ENCODE measurements around the gene CDH4. TPM values are rescaled to one million over a fixed set of nuclear protein-coding genes. Genes with fewer than 3 reads are reported as not detected.

CDH4 gene
- total RNA-seq (2014; rRNA removed; shearing (Covaris generic); ENCODE audit: low replicate concordance) = not detected in 2 replicates

DNA sequence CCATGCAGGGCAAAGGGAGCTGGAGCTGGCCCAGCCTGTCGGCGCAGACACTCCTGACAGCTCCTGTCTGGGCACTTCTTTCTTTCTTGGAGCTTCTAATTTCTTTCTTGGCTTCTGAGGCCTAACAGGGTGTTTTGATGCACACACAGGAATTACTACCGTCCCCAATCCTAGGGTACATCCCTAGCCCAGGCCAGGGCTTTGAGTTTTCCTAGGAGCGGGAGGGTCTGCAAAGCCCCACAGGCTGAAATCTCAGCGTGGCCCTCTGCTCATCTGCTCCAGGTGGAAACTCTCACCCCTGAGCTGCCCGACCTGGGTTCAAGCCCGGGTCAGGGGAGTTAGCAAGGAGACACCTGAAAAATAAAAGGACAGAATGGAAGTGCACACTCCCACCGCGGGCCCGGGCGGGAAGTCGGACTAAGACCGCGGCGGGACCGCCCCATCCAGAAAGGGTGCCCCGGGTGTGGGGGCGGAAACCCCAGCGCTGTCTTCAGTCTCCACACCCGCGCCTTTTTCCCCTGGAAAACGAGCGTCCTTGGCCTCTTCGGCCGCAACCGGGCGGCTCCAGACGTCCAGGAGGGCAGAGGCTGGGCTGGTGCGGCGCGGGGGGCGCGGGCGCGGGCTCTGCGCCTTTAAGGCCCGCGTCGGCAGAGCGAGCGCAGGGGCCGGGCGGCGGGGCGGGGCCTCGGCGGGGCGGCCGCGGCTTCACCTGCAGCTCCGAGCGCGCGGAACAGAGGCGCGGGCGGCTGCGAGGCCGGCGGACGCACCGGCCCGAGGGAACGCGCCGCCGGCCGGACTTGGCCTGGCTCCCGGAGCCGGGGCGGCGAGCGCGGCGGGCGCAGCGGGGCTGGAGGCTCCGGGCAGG is at the start of gene CDH4:
Gene CDH4, plus strand, starts transcription at position 733 of the 865 bp plus-strand sequence.
- H3K4me3 ChIP-seq (ENCODE audit: low read length) = no peak within 1 kb of the TSS

DNA sequence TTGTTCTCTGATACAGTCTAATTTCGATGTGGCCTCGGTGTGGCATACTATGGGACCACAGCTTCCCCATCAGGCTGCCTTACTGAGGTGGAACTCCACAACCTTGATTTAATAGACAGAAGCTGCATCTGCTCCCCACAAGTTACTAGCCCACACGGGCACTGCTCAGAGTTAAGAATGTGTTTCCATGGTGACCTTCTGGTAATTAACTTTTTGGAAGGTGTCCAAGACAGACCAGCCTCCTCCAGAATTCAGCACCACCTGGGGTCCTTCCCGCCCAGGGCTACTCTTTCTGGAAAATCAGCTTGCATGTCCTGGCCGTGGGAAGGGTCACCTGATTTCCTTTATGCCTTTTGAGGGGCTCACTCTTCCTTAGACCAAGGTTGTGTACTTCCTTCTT is 48.7 kb upstream of the CDH4 start:
- no peaks in the 10 kb centered on the region for H3K4me1 ChIP-seq (ENCODE audit: low read length)
- H3K27ac ChIP-seq (ENCODE audit: low read length) = no peak overlapping the region
- H3K36me3 ChIP-seq (ENCODE audit: insufficient read depth, low read length) = no peaks in the 10 kb centered on the region
- H4K20me1 ChIP-seq (ENCODE audit: insufficient read depth, low read depth, low read length) = no peaks in the 10 kb centered on the region
- no peak overlapping the region for H3K9ac ChIP-seq (ENCODE audit: low read length)
- DNase-seq = no peak
- no peak overlapping the region for H2AFZ ChIP-seq (ENCODE audit: low read length)
- H3K9me3 ChIP-seq (ENCODE audit: low read length) = no peaks in the 10 kb centered on the region
- no peak overlapping the region for H3K4me3 ChIP-seq (ENCODE audit: low read length)
- H3K4me2 ChIP-seq (ENCODE audit: low read depth, low read length, poor library complexity, severe bottlenecking) = no peak overlapping the region
- H3K9me2 ChIP-seq (replicated peaks; ENCODE audit: insufficient read depth, low read length) = 0 out of 2 replicates have a peak, but pooled peaks cover 4% of the 10 kb centered on the region
- no peaks in the 10 kb centered on the region for H3K27me3 ChIP-seq (ENCODE audit: low read length)
- no peaks in the 10 kb centered on the region for H3K79me2 ChIP-seq (ENCODE audit: low read length)

More for the DNA sequence above, at the start of gene CDH4:
- Histone ChIP-seq H3K79me2 (ENCODE audit: low read length) (no peaks in the 10 kb centered on the region), H3K27me3 (ENCODE audit: low read length) (no peaks in the 10 kb centered on the region), H3K9me3 (ENCODE audit: low read length) (no peaks in the 10 kb centered on the region), H3K9ac (ENCODE audit: low read length) (no peak within 1 kb of the TSS), H3K4me1 (ENCODE audit: low read length) (no peaks in the 10 kb centered on the region), H3K27ac (ENCODE audit: low read length) (no peak within 1 kb of the TSS), H3K9me2 (replicated peaks; ENCODE audit: insufficient read depth, low read length) (no peaks in the 10 kb centered on the region), H3K36me3 (ENCODE audit: insufficient read depth, low read length) (no peaks in the 10 kb centered on the region), H4K20me1 (ENCODE audit: insufficient read depth, low read depth, low read length) (no peaks in the 10 kb centered on the region), H3K4me2 (ENCODE audit: low read depth, low read length, poor library complexity, severe bottlenecking) (no peak within 1 kb of the TSS), H2AFZ (ENCODE audit: low read length) (no peak within 1 kb of the TSS)
- no peak for DNase-seq

- Histone ChIP-seq H3K4me1 (ENCODE audit: low read length) (no peaks in the 10 kb centered on the region), H4K20me1 (ENCODE audit: insufficient read depth, low read depth, low read length) (no peaks in the 10 kb centered on the region), H3K36me3 (ENCODE audit: insufficient read depth, low read length) (no peaks in the 10 kb centered on the region), H3K9ac (ENCODE audit: low read length) (no peak overlapping the region), H3K27me3 (ENCODE audit: low read length) (no peaks in the 10 kb centered on the region), H3K4me3 (ENCODE audit: low read length) (no peak overlapping the region), H2AFZ (ENCODE audit: low read length) (no peak overlapping the region), H3K79me2 (ENCODE audit: low read length) (no peaks in the 10 kb centered on the region), H3K27ac (ENCODE audit: low read length) (no peak overlapping the region), H3K9me2 (replicated peaks; ENCODE audit: insufficient read depth, low read length) (0 out of 2 replicates have a peak, but pooled peaks cover 4% of the 10 kb centered on the region), H3K9me3 (ENCODE audit: low read length) (no peaks in the 10 kb centered on the region), H3K4me2 (ENCODE audit: low read depth, low read length, poor library complexity, severe bottlenecking) (no peak overlapping the region)
- no peak for DNase-seq
Measured at GRCh38 chr20:61204206-61204605, 47.9 kb upstream of the CDH4 start.

- H3K27me3 ChIP-seq (ENCODE audit: low read length) = no peaks in the 10 kb centered on the region
- H3K9me3 ChIP-seq (ENCODE audit: low read length) = no peaks in the 10 kb centered on the region
- no peaks in the 10 kb centered on the region for H3K79me2 ChIP-seq (ENCODE audit: low read length)
- no peak for DNase-seq
- H3K9ac ChIP-seq (ENCODE audit: low read length) = no peak overlapping the region
- H4K20me1 ChIP-seq (ENCODE audit: insufficient read depth, low read depth, low read length) = no peaks in the 10 kb centered on the region
- no peaks in the 10 kb centered on the region for H3K9me2 ChIP-seq (replicated peaks; ENCODE audit: insufficient read depth, low read length)
- no peak overlapping the region for H3K4me3 ChIP-seq (ENCODE audit: low read length)
- no peaks in the 10 kb centered on the region for H3K36me3 ChIP-seq (ENCODE audit: insufficient read depth, low read length)
- H3K4me2 ChIP-seq (ENCODE audit: low read depth, low read length, poor library complexity, severe bottlenecking) = no peak overlapping the region
- no peak overlapping the region for H2AFZ ChIP-seq (ENCODE audit: low read length)
- no peaks in the 10 kb centered on the region for H3K4me1 ChIP-seq (ENCODE audit: low read length)
- no peak overlapping the region for H3K27ac ChIP-seq (ENCODE audit: low read length)
Measured at GRCh38 chr20:61205769-61206168, 46.3 kb upstream of the CDH4 start.

DNA sequence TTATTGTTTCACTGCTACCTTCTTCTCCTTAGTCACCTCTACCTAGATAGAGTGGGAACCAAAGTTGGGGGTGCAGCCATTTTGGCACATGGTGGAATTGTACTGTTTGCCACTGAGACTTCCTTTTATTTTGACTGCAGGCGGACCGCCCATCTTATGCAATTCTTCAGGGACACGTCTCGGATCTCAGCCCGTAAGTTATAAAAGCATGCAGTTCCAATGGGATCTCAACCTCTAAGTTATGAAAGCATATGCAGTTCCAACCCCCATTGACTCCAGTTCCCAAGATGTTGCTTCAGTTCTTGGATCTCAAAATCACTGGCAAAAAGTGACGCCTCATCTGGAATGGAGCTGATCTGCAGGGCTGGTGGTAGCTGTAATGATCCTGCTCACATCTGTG is 41.2 kb upstream of the CDH4 start:
- Histone ChIP-seq H3K27ac (ENCODE audit: low read length) (no peak overlapping the region), H4K20me1 (ENCODE audit: insufficient read depth, low read depth, low read length) (no peaks in the 10 kb centered on the region), H2AFZ (ENCODE audit: low read length) (no peak overlapping the region), H3K4me1 (ENCODE audit: low read length) (no peaks in the 10 kb centered on the region), H3K9me3 (ENCODE audit: low read length) (no peaks in the 10 kb centered on the region), H3K9ac (ENCODE audit: low read length) (no peak overlapping the region), H3K4me3 (ENCODE audit: low read length) (no peak overlapping the region), H3K79me2 (ENCODE audit: low read length) (no peaks in the 10 kb centered on the region), H3K4me2 (ENCODE audit: low read depth, low read length, poor library complexity, severe bottlenecking) (no peak overlapping the region), H3K36me3 (ENCODE audit: insufficient read depth, low read length) (no peaks in the 10 kb centered on the region), H3K9me2 (replicated peaks; ENCODE audit: insufficient read depth, low read length) (no peaks in the 10 kb centered on the region), H3K27me3 (ENCODE audit: low read length) (no peaks in the 10 kb centered on the region)
- DNase-seq = no peak

DNA sequence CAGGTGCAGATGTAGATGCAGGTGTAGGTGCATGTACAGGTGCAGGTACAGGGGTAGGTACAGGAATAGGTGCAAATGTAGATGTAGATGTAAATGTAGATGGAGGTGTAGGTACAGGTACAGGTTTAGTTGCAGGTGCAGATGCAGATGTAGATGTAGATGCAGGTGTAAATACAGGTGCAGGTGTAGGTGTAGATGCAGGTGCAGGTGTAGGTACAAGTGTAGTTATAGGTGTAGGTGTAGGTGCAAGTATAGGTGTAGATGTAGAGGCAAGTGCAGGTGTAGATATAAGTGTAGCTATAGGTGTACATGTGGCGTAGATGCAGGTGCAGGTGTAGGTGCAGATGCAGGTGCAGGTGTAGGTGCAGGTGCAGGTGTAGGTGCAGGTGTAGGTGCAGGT is 34.2 kb upstream of the CDH4 start:
- Histone ChIP-seq H3K79me2 (ENCODE audit: low read length) (no peaks in the 10 kb centered on the region), H3K36me3 (ENCODE audit: insufficient read depth, low read length) (no peaks in the 10 kb centered on the region), H3K9me3 (ENCODE audit: low read length) (peaks cover 7% of the 10 kb centered on the region; the same call in 1 of the 2 replicates), H4K20me1 (ENCODE audit: insufficient read depth, low read depth, low read length) (no peaks in the 10 kb centered on the region), H3K9ac (ENCODE audit: low read length) (no peak overlapping the region), H3K4me2 (ENCODE audit: low read depth, low read length, poor library complexity, severe bottlenecking) (no peak overlapping the region), H3K4me3 (ENCODE audit: low read length) (no peak overlapping the region), H3K4me1 (ENCODE audit: low read length) (no peaks in the 10 kb centered on the region), H2AFZ (ENCODE audit: low read length) (no peak overlapping the region), H3K27ac (ENCODE audit: low read length) (no peak overlapping the region), H3K27me3 (ENCODE audit: low read length) (no peaks in the 10 kb centered on the region), H3K9me2 (replicated peaks; ENCODE audit: insufficient read depth, low read length) (no peaks in the 10 kb centered on the region)
- no peak for DNase-seq

- Histone ChIP-seq H3K4me3 (ENCODE audit: low read length) (no peak overlapping the region), H3K36me3 (ENCODE audit: insufficient read depth, low read length) (no peaks in the 10 kb centered on the region), H4K20me1 (ENCODE audit: insufficient read depth, low read depth, low read length) (no peaks in the 10 kb centered on the region), H3K4me2 (ENCODE audit: low read depth, low read length, poor library complexity, severe bottlenecking) (no peak overlapping the region), H3K27ac (ENCODE audit: low read length) (no peak overlapping the region), H3K4me1 (ENCODE audit: low read length) (no peaks in the 10 kb centered on the region), H3K79me2 (ENCODE audit: low read length) (no peaks in the 10 kb centered on the region), H3K27me3 (ENCODE audit: low read length) (no peaks in the 10 kb centered on the region), H2AFZ (ENCODE audit: low read length) (no peak overlapping the region), H3K9me3 (ENCODE audit: low read length) (peaks cover 7% of the 10 kb centered on the region; the same call in 1 of the 2 replicates), H3K9me2 (replicated peaks; ENCODE audit: insufficient read depth, low read length) (no peaks in the 10 kb centered on the region), H3K9ac (ENCODE audit: low read length) (no peak overlapping the region)
- DNase-seq = no peak
Measured at GRCh38 chr20:61219021-61219431, 33.0 kb upstream of the CDH4 start.

DNA sequence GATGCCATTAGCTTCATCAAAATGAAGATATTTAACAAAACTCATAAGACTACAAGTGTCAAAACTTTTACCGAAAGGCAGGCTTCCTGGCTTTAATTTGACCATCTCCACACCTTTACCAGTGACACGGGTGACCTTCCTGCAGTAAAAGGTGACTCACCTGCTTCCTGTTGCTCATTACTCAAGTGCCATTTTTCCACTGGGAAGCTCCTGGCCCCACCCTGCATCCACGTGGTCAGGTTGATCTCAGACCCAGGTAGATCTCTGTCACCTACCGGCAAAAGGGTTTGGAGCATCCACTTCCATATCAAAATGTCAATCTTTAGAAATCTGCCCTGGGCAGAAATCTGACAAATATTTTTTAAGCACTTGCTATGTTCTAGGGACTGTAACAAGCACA is 31.9 kb upstream of the CDH4 start:
- Histone ChIP-seq H3K27ac (ENCODE audit: low read length) (no peak overlapping the region), H3K36me3 (ENCODE audit: insufficient read depth, low read length) (no peaks in the 10 kb centered on the region), H3K79me2 (ENCODE audit: low read length) (no peaks in the 10 kb centered on the region), H3K4me3 (ENCODE audit: low read length) (no peak overlapping the region), H2AFZ (ENCODE audit: low read length) (no peak overlapping the region), H3K9me2 (replicated peaks; ENCODE audit: insufficient read depth, low read length) (no peaks in the 10 kb centered on the region), H3K4me2 (ENCODE audit: low read depth, low read length, poor library complexity, severe bottlenecking) (no peak overlapping the region), H3K9ac (ENCODE audit: low read length) (no peak overlapping the region), H3K9me3 (ENCODE audit: low read length) (peaks cover 7% of the 10 kb centered on the region; the same call in 1 of the 2 replicates), H3K27me3 (ENCODE audit: low read length) (no peaks in the 10 kb centered on the region), H4K20me1 (ENCODE audit: insufficient read depth, low read depth, low read length) (no peaks in the 10 kb centered on the region), H3K4me1 (ENCODE audit: low read length) (no peaks in the 10 kb centered on the region)
- DNase-seq = no peak

Measured in Karpas-422 (cell line).